Measurements from ENCODE around the gene UGT2B17. TPM values are rescaled to one million over a fixed set of nuclear protein-coding genes. Genes with fewer than 3 reads are reported as not detected.
"Not testable (repeated sequence)": the region's sequence is repeated elsewhere in the genome, so short reads cannot be mapped to it uniquely, and the experiment has no call there.

Gene UGT2B17
- total RNA-seq (2014; rRNA removed; shearing (Covaris generic)) (not detected in 2 replicates), total RNA-seq (2022) (not detected in 2 replicates), Bru-seq, nascent RNA (not detected), BruChase-seq, experiment 1, labeled RNA remaining after a 6-hour chase (not detected), BruChase-seq, experiment 2, labeled RNA remaining after a 2-hour chase (percentile 4 among the genes with signal in this experiment)
- long read RNA-seq = 0 reads

GRCh38 chr4:68576272-68577125, at the start of gene UGT2B17:
Gene UGT2B17, minus strand, starts transcription at chr4:68576322. Its CDS starts 7,838 bp downstream, at chr4:68568484.
- Histone ChIP-seq H3K4me2 (ENCODE audit: low read length) (0 out of 2 replicates have a peak within 1 kb of the TSS, but pooled peaks have one; percentile 26), H3K9me3 (ENCODE audit: low read length) (no peaks in the 10 kb centered on the region), H4K20me1 (ENCODE audit: insufficient read depth, low read length) (no peaks in the 10 kb centered on the region), H3K79me2 (ENCODE audit: insufficient read depth, low read depth, low read length) (no peaks in the 10 kb centered on the region), H3K4me1 (ENCODE audit: insufficient read depth, low read length, poor library complexity, severe bottlenecking) (peaks cover 10% of the 10 kb centered on the region), H2AFZ (ENCODE audit: low read length) (peak within 1 kb of the TSS; percentile 66; the same call in 1 of the 2 replicates), H3K27ac (ENCODE audit: low read depth, low read length, poor library complexity, severe bottlenecking) (no peak within 1 kb of the TSS), H3K36me3 (ENCODE audit: insufficient read depth, low read length) (no peaks in the 10 kb centered on the region), H3K9me2 (ENCODE audit: insufficient read depth, low read length) (no peaks in the 10 kb centered on the region), H3K4me3 (ENCODE audit: low read depth, low read length, poor library complexity, severe bottlenecking) (no peak within 1 kb of the TSS)
- CTCF ChIA-PET (ENCODE audit: unreplicated experiment) = no interaction called here
- DNase-seq (ENCODE audit: low spot score) = peak; percentile 1
- intact Hi-C loops (cut with micrococcal nuclease; ENCODE audit: unreplicated experiment) = no loop called here
- BruUV-seq (replicated peaks) = no TSS peak
- no peak for TF ChIP-seq CTCF (conservative IDR thresholded peaks at IDR 0.05; ENCODE audit: low read length)
- no peak for TF ChIP-seq EZH2phosphoT487 (IDR thresholded peaks at IDR 0.05; ENCODE audit: borderline replicate concordance, low read depth, low read length)
- POLR2A ChIA-PET = no interaction called here

GRCh38 chr4:68622731-68623130, 46.6 kb upstream of the UGT2B17 start:
- H4K20me1 ChIP-seq (ENCODE audit: insufficient read depth, low read length); intact Hi-C loops (cut with micrococcal nuclease; ENCODE audit: unreplicated experiment); H3K4me3 ChIP-seq (ENCODE audit: low read depth, low read length, poor library complexity, severe bottlenecking); H2AFZ ChIP-seq (ENCODE audit: low read length); H3K4me1 ChIP-seq (ENCODE audit: insufficient read depth, low read length, poor library complexity, severe bottlenecking); BruUV-seq (replicated peaks); H3K9me2 ChIP-seq (ENCODE audit: insufficient read depth, low read length); POLR2A ChIA-PET; H3K79me2 ChIP-seq (ENCODE audit: insufficient read depth, low read depth, low read length); CTCF ChIA-PET (ENCODE audit: unreplicated experiment); H3K4me2 ChIP-seq (ENCODE audit: low read length); H3K36me3 ChIP-seq (ENCODE audit: insufficient read depth, low read length); H3K27ac ChIP-seq (ENCODE audit: low read depth, low read length, poor library complexity, severe bottlenecking); H3K9me3 ChIP-seq (ENCODE audit: low read length); DNase-seq (ENCODE audit: low spot score): not testable (repeated sequence)

- no peak for TF ChIP-seq CTCF (conservative IDR thresholded peaks at IDR 0.05; ENCODE audit: low read length)
- no peak for TF ChIP-seq EZH2phosphoT487 (IDR thresholded peaks at IDR 0.05; ENCODE audit: borderline replicate concordance, low read depth, low read length)
- no peak for DNase-seq (ENCODE audit: low spot score)
- no peaks in the 10 kb centered on the region for H3K36me3 ChIP-seq (ENCODE audit: insufficient read depth, low read length)
- no peaks in the 10 kb centered on the region for H3K79me2 ChIP-seq (ENCODE audit: insufficient read depth, low read depth, low read length)
- no peaks in the 10 kb centered on the region for H3K9me3 ChIP-seq (ENCODE audit: low read length)
- H3K27ac ChIP-seq (ENCODE audit: low read depth, low read length, poor library complexity, severe bottlenecking) = no peak overlapping the region
- intact Hi-C loops (cut with micrococcal nuclease; ENCODE audit: unreplicated experiment) = no loop called here
- H4K20me1 ChIP-seq (ENCODE audit: insufficient read depth, low read length) = no peaks in the 10 kb centered on the region
- H3K4me1 ChIP-seq (ENCODE audit: insufficient read depth, low read length, poor library complexity, severe bottlenecking) = no peaks in the 10 kb centered on the region
- POLR2A ChIA-PET = no interaction called here
- CTCF ChIA-PET (ENCODE audit: unreplicated experiment) = no interaction called here
- no TSS peak for BruUV-seq (replicated peaks)
- no peak overlapping the region for H3K4me3 ChIP-seq (ENCODE audit: low read depth, low read length, poor library complexity, severe bottlenecking)
- H3K9me2 ChIP-seq (ENCODE audit: insufficient read depth, low read length) = no peaks in the 10 kb centered on the region
- H3K4me2 ChIP-seq (ENCODE audit: low read length) = no peak overlapping the region
- H2AFZ ChIP-seq (ENCODE audit: low read length) = no peak overlapping the region
These were observed 41.0 kb upstream of the UGT2B17 start for GRCh38 chr4:68617003-68617698.
